HG02981 (cell line): ENCODE data around the gene TBC1D22A.
"Not testable (repeated sequence)": the region's sequence is repeated elsewhere in the genome, so short reads cannot be mapped to it uniquely, and the experiment has no call there.

ENCODE experiments used
- ATAC-seq: cut with Tn5 transposase; IDR thresholded peaks from one replicate; pipeline ENCODE4 v1.9.1; 2021; ENCODE audit warnings: mild to moderate bottlenecking, moderate library complexity; ENCODE audit not compliant: unreplicated experiment

Gene TBC1D22A

GRCh38 chr22:47040486-47041270, 278.2 kb downstream of the TBC1D22A start:
- ATAC-seq = no peak

GRCh38 chr22:47041271-47042115, 279.0 kb downstream of the TBC1D22A start:
- no peak for ATAC-seq

- ATAC-seq = no peak
These were observed 279.8 kb downstream of the TBC1D22A start for GRCh38 chr22:47042116-47042825.

GRCh38 chr22:47042861-47043496, 280.5 kb downstream of the TBC1D22A start:
- ATAC-seq = no peak

- no peak for ATAC-seq
These were observed 281.6 kb downstream of the TBC1D22A start for GRCh38 chr22:47043835-47044721.

DNA sequence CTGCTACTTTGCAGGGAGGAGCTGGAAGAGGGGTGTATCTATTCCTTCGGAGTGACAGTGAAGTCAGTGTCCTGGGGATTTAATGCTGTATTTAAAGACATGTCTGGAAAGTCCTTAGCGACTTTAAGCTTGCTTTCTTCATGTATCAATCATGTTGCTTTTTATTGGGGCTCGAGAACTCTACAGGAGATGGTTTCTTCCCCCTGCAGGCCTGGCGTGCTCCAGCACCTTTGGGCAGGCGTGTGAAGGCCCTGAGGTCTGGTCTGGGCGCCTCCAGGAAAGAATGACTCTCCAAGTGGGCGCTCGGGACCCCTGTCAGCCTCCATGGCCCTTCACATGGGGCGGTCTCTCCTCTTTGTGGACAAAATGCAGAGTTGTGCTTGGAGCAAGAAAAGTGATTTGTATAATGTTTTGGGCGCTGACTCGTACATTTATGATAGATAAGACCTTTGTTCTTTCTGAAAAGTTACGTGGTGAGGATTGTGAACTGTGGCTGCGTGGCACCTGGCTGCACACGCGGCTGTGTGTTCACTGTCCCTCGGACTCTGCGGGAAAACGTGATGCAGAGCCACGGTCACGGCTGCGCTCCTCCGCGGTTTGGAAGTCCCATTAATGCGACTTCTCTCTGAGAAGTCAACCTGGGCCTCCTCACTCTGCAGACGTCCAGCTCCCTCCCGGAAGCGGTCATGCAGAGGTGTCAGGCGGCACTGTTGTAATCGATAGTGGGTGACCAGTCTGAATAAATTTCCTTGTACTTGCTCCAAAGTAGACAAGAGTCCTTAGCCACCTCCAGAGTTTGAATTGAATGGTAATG, 282.5 kb downstream of the TBC1D22A start:
- no peak for ATAC-seq

GRCh38 chr22:47045691-47046410, 283.4 kb downstream of the TBC1D22A start:
- ATAC-seq = no peak

GRCh38 chr22:47046411-47047065, 284.1 kb downstream of the TBC1D22A start:
- ATAC-seq = no peak

GRCh38 chr22:47047321-47048122, 285.1 kb downstream of the TBC1D22A start:
- no peak for ATAC-seq

DNA sequence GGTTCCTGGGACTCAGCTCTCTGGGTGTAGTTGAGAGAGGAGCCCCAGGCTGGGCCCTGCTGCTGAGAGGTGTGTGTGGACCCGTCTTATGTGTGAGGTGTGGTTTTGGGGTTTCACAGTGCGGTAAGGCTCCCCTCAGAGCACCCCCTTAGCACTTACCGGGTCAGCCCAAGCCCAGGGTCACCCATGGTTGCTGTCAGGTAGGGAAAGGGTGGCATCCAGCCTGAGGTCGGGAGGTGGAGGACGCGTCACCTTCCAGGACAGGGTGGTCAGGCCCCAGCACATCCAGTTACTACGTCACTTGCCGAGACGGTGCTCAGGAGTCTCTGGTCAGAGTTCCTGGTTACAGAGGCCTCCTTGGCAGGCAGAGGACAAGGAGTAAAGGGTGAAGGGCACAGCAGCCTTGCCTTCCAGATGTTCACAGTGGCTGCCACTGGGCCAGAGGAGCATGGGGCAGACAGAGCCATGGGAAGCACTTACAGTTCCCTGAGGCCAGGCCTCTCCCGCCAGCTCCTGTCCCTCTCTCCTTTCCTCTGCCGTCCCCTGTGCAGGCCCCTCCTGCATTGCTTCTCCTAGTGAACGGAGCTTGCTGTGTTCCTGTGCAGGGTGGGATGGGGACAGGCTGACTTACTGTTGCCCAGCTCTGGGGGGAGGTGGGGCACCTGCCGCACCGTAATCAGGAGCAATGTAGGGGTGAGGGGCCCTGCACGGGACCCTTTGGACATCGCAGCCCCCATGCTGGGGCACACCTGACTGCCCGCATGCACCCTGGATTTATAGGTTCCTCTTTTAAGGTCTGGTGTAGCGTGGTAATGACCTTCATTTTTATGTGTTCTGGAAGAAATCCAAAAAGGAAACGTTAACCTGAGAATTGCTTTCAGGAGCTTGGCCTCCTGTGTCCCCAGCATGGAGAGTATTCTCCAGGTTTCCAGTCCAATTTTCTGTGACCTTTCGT, 285.9 kb downstream of the TBC1D22A start:
- no peak for ATAC-seq

GRCh38 chr22:47049078-47049624, 286.7 kb downstream of the TBC1D22A start:
- no peak for ATAC-seq

GRCh38 chr22:47049736-47050400, 287.4 kb downstream of the TBC1D22A start:
- ATAC-seq = not testable (repeated sequence)

DNA sequence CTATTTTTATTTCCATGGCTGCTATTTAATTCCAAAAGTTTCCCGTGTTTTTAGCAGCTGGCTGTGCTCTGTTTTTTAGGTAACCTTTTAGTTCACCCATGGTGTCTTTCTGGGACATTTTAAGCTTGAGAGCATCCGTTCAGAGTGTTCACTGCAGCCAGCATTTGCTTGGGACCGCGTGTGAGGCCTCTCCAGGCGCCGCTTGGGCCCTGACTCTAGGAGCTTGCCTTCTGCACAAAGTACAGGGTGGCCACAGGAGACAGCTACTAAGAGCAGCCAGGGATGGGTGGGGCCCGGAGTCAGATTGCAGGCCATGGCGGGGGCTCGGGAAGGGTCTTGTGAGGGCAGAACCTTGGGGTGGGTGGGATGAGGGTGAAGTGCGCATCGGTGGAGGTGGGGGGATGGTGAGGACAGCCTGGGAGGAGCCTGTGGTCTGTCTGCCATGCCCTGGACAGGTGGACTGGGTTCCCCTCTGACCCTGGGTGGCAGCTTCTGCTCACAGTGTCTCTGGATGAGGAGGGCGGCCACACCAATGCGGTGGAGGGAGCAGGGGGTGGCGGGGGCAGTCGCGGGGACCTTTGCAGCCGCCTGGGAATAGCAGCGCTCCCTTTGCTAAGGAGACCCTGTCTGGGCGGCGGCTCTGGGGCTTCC, 288.1 kb downstream of the TBC1D22A start:
- ATAC-seq = no peak

DNA sequence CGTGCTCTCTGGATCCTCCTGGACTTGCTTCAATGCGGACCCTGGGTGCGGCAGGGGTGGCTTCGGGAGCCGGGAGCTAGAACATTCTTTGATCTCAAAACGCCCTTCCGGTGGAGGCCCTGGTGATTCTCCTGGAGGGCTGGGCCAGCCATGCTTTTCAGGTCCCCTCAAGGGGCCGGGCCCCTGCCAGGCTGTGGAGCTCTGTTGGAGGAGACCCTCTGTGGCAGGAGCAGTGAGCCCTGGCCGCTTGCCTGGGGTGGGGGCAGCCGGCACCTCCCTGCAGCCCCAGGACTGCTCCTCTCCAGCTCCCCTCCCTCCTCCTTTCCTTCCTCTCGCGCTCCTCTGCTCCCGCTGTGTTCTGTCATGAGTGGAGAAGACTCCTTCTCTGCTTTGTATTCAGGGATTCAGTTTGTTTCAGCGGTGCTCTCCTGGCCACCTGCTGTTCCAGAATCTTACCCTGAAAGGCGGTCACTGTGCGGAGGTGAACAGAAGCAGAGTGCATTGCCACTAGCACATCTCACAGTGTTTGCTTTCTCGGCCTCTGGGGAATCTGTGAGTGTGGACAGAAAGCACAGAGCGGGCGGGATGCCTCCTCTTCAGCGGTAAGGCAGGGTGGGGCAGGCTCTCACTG, 289.1 kb downstream of the TBC1D22A start:
- no peak for ATAC-seq
